Caco-2 (cell line): ENCODE results near the gene IRGQ. TPM values are rescaled to one million over a fixed set of nuclear protein-coding genes. Genes with fewer than 3 reads are reported as not detected.

ENCODE experiments used
- BruUV-seq: library from RNA; stranded (reverse); fragments of 400-500 nt; replicated peaks from 2 replicates; lab custom pipeline; 2021; lab: Mats Ljungman, UMichigan
- CTCF ChIA-PET: fragments of 300-600 bp; sonication (Branson Sonifier 250); formaldehyde crosslinking; loops from one replicate; lab custom pipeline; 2022; ENCODE audit warnings: antibody characterized with exemption; lab: Charles Lee
- POLR2A ChIA-PET: fragments of 300-600 bp; sonication (Branson Sonifier 250); formaldehyde crosslinking; loops from one replicate; lab custom pipeline; 2022; ENCODE audit warnings: antibody characterized with exemption; lab: Charles Lee
- DNase-seq, 2 experiments: peaks; one replicate each; pipeline versions ENCODE4 v3.0.0 to v3.0.0-alpha.2; 2020 to 2022
- H3K27me3 ChIP-seq: replicated peaks from 2 replicates; pipeline ENCODE4 v1.6.0; 2011; ENCODE audit warnings: low read length; ENCODE audit not compliant: control insufficient read depth, insufficient read depth
- H3K36me3 ChIP-seq: 2 replicates; pipeline ENCODE4 v1.5.1; 2011; ENCODE audit warnings: low read length; ENCODE audit not compliant: control insufficient read depth, insufficient read depth
- H3K4me1 ChIP-seq: fragments of 250-450 bp; sonication (Bioruptor Pico); 2 replicates; pipeline ENCODE4 v1.5.1; 2020; ENCODE audit warnings: mild to moderate bottlenecking
- H3K4me3 ChIP-seq: 2 replicates; pipeline ENCODE4 v1.5.1; 2011; ENCODE audit warnings: low read depth, mild to moderate bottlenecking, control low read depth, low read length
- H3K9me3 ChIP-seq: fragments of 250-450 bp; sonication (Bioruptor Pico); 2 replicates; pipeline ENCODE4 v1.5.1; 2020; ENCODE audit warnings: mild to moderate bottlenecking, moderate library complexity
- H3K27ac Mint-ChIP-seq: one replicate; pipeline ENCODE4 v1.8.0; 2022; ENCODE audit warnings: mixed read lengths; ENCODE audit not compliant: unreplicated experiment
- H3K27me3 Mint-ChIP-seq: one replicate; pipeline ENCODE4 v1.8.0; 2022; ENCODE audit warnings: mixed read lengths; ENCODE audit not compliant: insufficient read depth, unreplicated experiment
- H3K36me3 Mint-ChIP-seq: one replicate; pipeline ENCODE4 v1.8.0; 2022; ENCODE audit warnings: mild to moderate bottlenecking, mixed read lengths; ENCODE audit not compliant: insufficient read depth, unreplicated experiment
- H3K4me1 Mint-ChIP-seq: one replicate; pipeline ENCODE4 v1.8.0; 2022; ENCODE audit warnings: low read depth, mixed read lengths; ENCODE audit not compliant: unreplicated experiment
- H3K4me3 Mint-ChIP-seq: one replicate; pipeline ENCODE4 v1.8.0; 2022; ENCODE audit warnings: mild to moderate bottlenecking, moderate library complexity, mixed read lengths; ENCODE audit not compliant: unreplicated experiment
- H3K9me3 Mint-ChIP-seq: one replicate; pipeline ENCODE4 v1.8.0; 2022; ENCODE audit warnings: mixed read lengths; ENCODE audit not compliant: unreplicated experiment
- CTCF ChIP-seq, 2 experiments: fragments of 200-600 bp in 1 of 2; IDR thresholded peaks; 1 replicate in 1 of 2; 2 replicates in 1 of 2; pipeline versions ENCODE4 v1.5.1 to v1.8.0; 2011 to 2022; ENCODE audit warnings: antibody characterized with exemption in 1 of 2, control low read depth in 1 of 2, inconsistent platforms in 1 of 2, low read depth in 1 of 2, low read length in 1 of 2, mild to moderate bottlenecking in 1 of 2, moderate library complexity in 1 of 2; ENCODE audit not compliant: insufficient read depth in 1 of 2, severe bottlenecking in 1 of 2, unreplicated experiment in 1 of 2
- intact Hi-C: fragments of 100-400 bp; cut with micrococcal nuclease; formaldehyde crosslinking; loops from one replicate; pipeline ENCODE4 v1.10.0; 2022; ENCODE audit not compliant: unreplicated experiment
- total RNA-seq: library from RNA; stranded (reverse); gene quantifications from 2 replicates; pipeline ENCODE4 v1.2.3, GENCODE V29; 2022

Gene IRGQ
- total RNA-seq, 1 experiment from 2014 or later = 27.7 TPM

DNA sequence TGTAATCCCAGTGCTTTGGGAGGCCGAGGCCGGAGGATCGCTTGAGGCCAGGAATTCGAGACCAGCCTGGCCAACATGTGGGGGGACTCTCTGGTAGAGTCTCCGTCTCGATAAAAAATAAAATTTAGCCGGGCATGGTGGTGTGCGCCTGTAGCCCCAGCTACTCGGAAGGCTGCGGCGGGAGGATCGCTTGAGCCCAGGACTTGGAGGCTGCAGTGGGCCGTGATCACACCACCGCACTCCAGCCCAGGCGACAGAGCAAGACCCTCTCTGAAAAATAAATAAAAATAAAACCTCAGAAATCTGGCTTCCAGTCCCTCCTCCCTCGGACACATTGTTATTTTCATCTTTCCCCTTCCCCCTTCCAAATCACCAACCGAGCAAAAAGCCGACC lies 332 bp downstream of the IRGQ start:
- Mint-ChIP-seq H3K9me3 (no peaks in the 10 kb centered on the region), H3K4me3 (peak overlapping the region; percentile 97), H3K36me3 (peaks cover 43% of the 10 kb centered on the region), H3K4me1 (peaks cover 7% of the 10 kb centered on the region), H3K27ac (peak overlapping the region; percentile 95), H3K27me3 (no peaks in the 10 kb centered on the region)
- ChIA-PET CTCF (interaction anchor here (1.0 to 3.3 kb wide), 6 partner anchors 41 to 149 kb away, joined by 4 to 27 read pairs (median 7); partner anchors contain the start of gene ZNF575), POLR2A (interaction anchor here (0.5 to 1.5 kb wide), 8 partner anchors 11 to 673 kb away, joined by 3 to 10 read pairs (median 4); partner anchors contain the start of genes PINLYP and ZNF575)
- Histone ChIP-seq H3K4me1 (peaks cover 6% of the 10 kb centered on the region; the same call in 1 of the 2 replicates), H3K9me3 (no peaks in the 10 kb centered on the region), H3K36me3 (no peaks in the 10 kb centered on the region; the same call in 1 of the 2 replicates), H3K27me3 (no peaks in the 10 kb centered on the region), H3K4me3 (peak overlapping the region; percentile 73)
- intact Hi-C loops = loop anchor here (2.0 to 10.0 kb wide), 3 partner anchors 35 to 189 kb away; partner anchors contain the start of genes KCNN4 and LYPD3
- DNase-seq = peak in 1 of 2 experiments; percentile 16
- BruUV-seq = TSS peak; percentile 87
- no peak for TF ChIP-seq CTCF (IDR thresholded peaks at IDR 0.05; ENCODE audit: insufficient read depth in 1 of 2, low read depth in 1 of 2, low read length in 1 of 2, severe bottlenecking in 1 of 2, unreplicated experiment in 1 of 2)

DNA sequence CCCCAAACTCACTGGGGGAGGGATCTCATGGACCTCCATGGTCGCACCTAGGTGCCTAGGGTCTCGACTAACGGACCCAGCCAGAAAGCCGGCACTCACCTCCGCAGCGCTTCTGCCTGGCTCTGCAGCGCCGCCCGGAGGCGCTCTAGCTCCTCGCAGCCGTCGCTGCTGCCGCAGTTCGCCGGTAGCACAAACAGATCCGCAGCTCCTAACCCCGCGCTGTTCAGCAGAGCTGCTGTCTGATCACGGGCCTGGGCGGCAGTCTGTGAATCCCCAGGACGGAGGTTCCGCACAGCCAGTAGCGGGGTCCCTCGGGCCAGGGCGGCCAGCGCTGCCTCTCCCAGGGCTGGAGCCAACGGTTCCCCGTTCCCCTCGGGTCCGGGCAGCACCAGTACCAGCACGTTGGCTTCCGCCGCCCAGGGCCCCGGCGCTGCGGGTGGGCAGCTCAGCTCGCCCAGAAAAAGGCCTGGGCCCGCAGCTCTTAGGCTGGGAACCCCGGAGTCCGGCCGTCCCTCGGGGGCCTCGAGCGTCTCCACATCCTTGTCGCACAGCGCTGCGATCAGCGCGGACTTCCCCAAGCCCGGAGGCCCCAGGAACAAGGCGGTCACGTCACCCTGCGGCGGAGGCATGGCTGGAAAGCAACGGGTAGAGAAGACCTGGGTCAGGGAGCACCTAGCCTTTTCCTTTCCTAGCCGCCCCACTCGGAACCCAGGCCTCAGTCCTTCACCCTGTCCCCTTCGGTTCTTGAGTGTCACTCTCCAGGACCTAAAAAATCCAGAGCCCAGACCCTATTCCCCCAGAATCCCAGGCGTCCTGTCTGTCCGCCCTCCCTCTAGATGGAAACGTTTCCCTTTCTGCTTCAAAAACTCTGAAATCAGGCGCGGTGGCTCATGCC lies 977 bp downstream of the IRGQ start:
- no peaks in the 10 kb centered on the region; the same call in 1 of the 2 replicates for H3K36me3 ChIP-seq
- Mint-ChIP-seq H3K9me3 (no peaks in the 10 kb centered on the region), H3K4me3 (peak overlapping the region; percentile 97), H3K27me3 (no peaks in the 10 kb centered on the region), H3K27ac (peak overlapping the region; percentile 95), H3K36me3 (peaks cover 50% of the 10 kb centered on the region), H3K4me1 (peaks cover 7% of the 10 kb centered on the region)
- H3K4me3 ChIP-seq = peak overlapping the region; percentile 73
- ChIA-PET CTCF (interaction anchor here (0.5 to 3.3 kb wide), 11 partner anchors 10 to 162 kb away, joined by 3 to 27 read pairs (median 6); partner anchors contain the start of genes PHLDB3, XRCC1 and ZNF575), POLR2A (interaction anchor here (0.7 to 0.8 kb wide), 2 partner anchors 74 to 160 kb away, joined by 3 read pairs; partner anchors contain the start of gene SMG9)
- no TSS peak for BruUV-seq
- no peaks in the 10 kb centered on the region for H3K27me3 ChIP-seq
- H3K4me1 ChIP-seq = peaks cover 6% of the 10 kb centered on the region; the same call in 1 of the 2 replicates
- TF ChIP-seq CTCF (IDR thresholded peaks at IDR 0.05; ENCODE audit: insufficient read depth in 1 of 2, low read depth in 1 of 2, low read length in 1 of 2, severe bottlenecking in 1 of 2, unreplicated experiment in 1 of 2) = peak; percentile 73 to 95
- no peaks in the 10 kb centered on the region for H3K9me3 ChIP-seq
- DNase-seq = peak; percentile 52 to 77
- intact Hi-C loops = loop anchor here (2.0 to 10.0 kb wide), 3 partner anchors 34 to 190 kb away; partner anchors contain the start of genes KCNN4 and LYPD3
